ENCODE measurements around the gene CAMKV. TPM values are rescaled to one million over a fixed set of nuclear protein-coding genes. Genes with fewer than 3 reads are reported as not detected.

CAMKV gene
- polyA plus RNA-seq, 2 donors, result 0.01 TPM; not detected in 1

DNA sequence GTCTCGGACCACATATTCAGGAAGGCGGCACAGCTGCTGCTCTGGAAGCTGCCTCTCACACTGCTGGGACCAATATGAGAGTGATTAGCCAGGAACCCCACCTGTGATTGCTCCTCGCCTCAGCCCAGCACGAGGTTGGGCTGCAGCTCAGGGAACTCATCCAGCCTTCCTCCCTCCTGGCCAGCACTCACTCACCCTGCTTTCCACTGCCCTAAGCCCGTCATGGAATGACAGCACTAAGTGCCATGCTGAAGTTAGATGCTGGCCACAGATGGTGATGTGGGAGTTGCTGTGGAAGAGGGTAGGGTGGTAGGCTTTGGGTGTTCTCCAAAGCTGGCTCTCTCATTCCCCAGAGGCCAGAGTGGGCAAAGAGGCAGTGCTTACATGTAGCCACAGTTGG is 26.6 kb upstream of the CAMKV start:
- Histone ChIP-seq H3K27me3 (ENCODE audit: control insufficient read depth in 1 of 2, insufficient read depth in 2 of 2, low read length in 2 of 2) (no peaks in the 10 kb centered on the region), H3K4me1 (ENCODE audit: control insufficient read depth in 2 of 2, insufficient read depth in 2 of 2, low read length in 1 of 2) (peaks cover 0 to 19% of the 10 kb centered on the region in 2 donors), H3K4me3 (ENCODE audit: low read depth in 1 of 2, low read length in 2 of 2) (no peak overlapping the region), H3K27ac (ENCODE audit: low read depth in 2 of 2, low read length in 1 of 2) (no peak overlapping the region), H3K36me3 (ENCODE audit: control insufficient read depth in 2 of 2, insufficient read depth in 2 of 2, low read length in 1 of 2) (peaks cover 0 to 20% of the 10 kb centered on the region in 2 donors), H3K9me3 (ENCODE audit: control insufficient read depth in 2 of 2, insufficient read depth in 1 of 2, low read depth in 1 of 2, low read length in 1 of 2) (no peaks in the 10 kb centered on the region)
- 77 to 89% methylated on average over 5 of the region's 5 CpGs for WGBS, 2 donors

DNA sequence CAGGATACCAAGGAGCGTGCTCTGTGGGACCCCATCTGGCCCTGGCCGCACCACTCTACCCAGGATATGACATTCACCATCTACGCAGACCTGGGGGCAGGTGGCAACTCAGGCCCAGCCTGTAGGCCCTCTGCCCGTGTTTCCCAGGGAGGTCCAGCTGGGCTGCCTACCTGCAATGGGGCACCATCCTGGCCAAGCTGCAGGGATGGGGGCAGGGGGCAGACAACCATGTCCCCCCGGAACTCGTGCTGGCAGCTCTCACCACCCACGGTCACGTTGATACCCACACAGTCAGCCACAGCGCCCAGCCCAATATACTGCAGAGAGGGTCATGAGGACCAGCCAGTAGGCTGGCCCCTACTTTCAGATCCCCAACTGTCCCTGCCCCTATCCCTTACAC is 26.1 kb upstream of the CAMKV start:
- H3K9me3 ChIP-seq (ENCODE audit: control insufficient read depth in 2 of 2, insufficient read depth in 1 of 2, low read depth in 1 of 2, low read length in 1 of 2), result no peaks in the 10 kb centered on the region
- 95% methylated on average over 9 of the region's 9 CpGs for WGBS, 2 donors
- H3K36me3 ChIP-seq (ENCODE audit: control insufficient read depth in 2 of 2, insufficient read depth in 2 of 2, low read length in 1 of 2), result peaks cover 0 to 23% of the 10 kb centered on the region in 2 donors
- no peak overlapping the region for H3K4me3 ChIP-seq (ENCODE audit: low read depth in 1 of 2, low read length in 2 of 2)
- H3K27me3 ChIP-seq (ENCODE audit: control insufficient read depth in 1 of 2, insufficient read depth in 2 of 2, low read length in 2 of 2), result no peaks in the 10 kb centered on the region
- H3K4me1 ChIP-seq (ENCODE audit: control insufficient read depth in 2 of 2, insufficient read depth in 2 of 2, low read length in 1 of 2), result peaks cover 0 to 13% of the 10 kb centered on the region in 2 donors
- H3K27ac ChIP-seq (ENCODE audit: low read depth in 2 of 2, low read length in 1 of 2), result no peak overlapping the region

DNA sequence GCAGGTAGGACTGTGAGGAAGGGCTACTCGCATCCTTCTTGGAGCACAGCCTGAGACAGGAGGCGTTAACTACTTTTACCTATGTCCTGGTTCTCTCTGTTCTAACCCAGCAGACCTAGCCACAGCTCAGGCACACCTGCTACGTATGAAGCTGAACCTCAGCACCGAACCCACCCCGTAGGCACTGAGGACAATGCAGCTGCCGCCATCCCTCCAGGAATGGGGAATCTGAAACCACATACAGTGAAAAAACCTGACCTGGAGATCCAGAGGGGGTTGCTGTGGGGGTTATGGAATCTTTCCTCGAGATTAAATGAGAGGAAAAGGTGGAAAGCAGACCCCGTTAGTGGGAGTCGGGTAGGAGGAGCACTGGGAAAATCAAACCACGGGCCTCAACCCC is 19.6 kb upstream of the CAMKV start:
- H3K36me3 ChIP-seq (ENCODE audit: control insufficient read depth in 2 of 2, insufficient read depth in 2 of 2, low read length in 1 of 2), result peaks cover 0 to 6% of the 10 kb centered on the region in 2 donors
- no peaks in the 10 kb centered on the region for H3K9me3 ChIP-seq (ENCODE audit: control insufficient read depth in 2 of 2, insufficient read depth in 1 of 2, low read depth in 1 of 2, low read length in 1 of 2)
- H3K4me1 ChIP-seq (ENCODE audit: control insufficient read depth in 2 of 2, insufficient read depth in 2 of 2, low read length in 1 of 2), result no peaks in the 10 kb centered on the region
- WGBS, 2 donors, result 81 to 83% methylated on average over 10 of the region's 10 CpGs
- no peak overlapping the region for H3K4me3 ChIP-seq (ENCODE audit: low read depth in 1 of 2, low read length in 2 of 2)
- H3K27me3 ChIP-seq (ENCODE audit: control insufficient read depth in 1 of 2, insufficient read depth in 2 of 2, low read length in 2 of 2), result no peaks in the 10 kb centered on the region
- H3K27ac ChIP-seq (ENCODE audit: low read depth in 2 of 2, low read length in 1 of 2), result no peak overlapping the region

DNA sequence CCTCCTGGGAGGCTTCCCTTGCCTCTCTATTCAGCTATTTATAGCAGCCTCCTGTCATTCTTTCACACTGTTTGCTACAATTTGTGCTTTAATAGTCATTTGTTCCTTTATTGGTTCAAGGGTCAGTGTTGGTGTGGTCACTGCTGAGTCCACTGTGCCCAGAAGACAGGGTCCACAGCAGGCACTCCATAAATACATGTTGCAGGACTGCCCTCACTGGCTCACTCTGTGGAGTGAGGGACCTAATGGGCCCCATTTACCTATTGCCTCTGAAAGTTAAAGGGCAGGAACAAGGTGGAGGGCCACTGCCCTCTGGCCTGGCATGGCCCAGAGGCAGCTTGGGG is 17.2 kb upstream of the CAMKV start:
- Histone ChIP-seq H3K9me3 (ENCODE audit: control insufficient read depth in 2 of 2, insufficient read depth in 1 of 2, low read depth in 1 of 2, low read length in 1 of 2) (no peaks in the 10 kb centered on the region), H3K36me3 (ENCODE audit: control insufficient read depth in 2 of 2, insufficient read depth in 2 of 2, low read length in 1 of 2) (peaks cover 0 to 6% of the 10 kb centered on the region in 2 donors), H3K4me3 (ENCODE audit: low read depth in 1 of 2, low read length in 2 of 2) (no peak overlapping the region), H3K4me1 (ENCODE audit: control insufficient read depth in 2 of 2, insufficient read depth in 2 of 2, low read length in 1 of 2) (no peaks in the 10 kb centered on the region), H3K27me3 (ENCODE audit: control insufficient read depth in 1 of 2, insufficient read depth in 2 of 2, low read length in 2 of 2) (no peaks in the 10 kb centered on the region), H3K27ac (ENCODE audit: low read depth in 2 of 2, low read length in 1 of 2) (no peak overlapping the region)

DNA sequence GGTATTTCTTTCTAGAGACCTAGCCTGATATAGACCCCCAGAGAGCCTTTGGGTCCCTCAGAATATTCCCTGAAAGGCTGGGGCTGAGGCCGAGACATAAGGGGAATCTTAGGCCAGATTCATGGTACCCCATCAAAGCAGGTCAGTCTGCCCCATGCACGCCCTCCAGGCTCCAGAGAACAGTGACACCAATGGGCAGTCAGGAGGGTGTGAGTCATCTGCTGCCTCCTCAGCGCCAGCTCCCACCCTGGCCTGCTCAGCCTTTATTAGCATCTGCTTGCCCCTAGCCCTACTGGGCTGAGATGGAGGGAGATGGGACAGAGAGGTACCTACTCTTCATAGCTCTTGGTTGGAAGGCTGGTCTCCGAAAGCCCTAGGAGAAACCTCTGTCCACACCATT is 14.3 kb upstream of the CAMKV start:
- Histone ChIP-seq H3K36me3 (ENCODE audit: control insufficient read depth in 2 of 2, insufficient read depth in 2 of 2, low read length in 1 of 2) (no peaks in the 10 kb centered on the region), H3K27me3 (ENCODE audit: control insufficient read depth in 1 of 2, insufficient read depth in 2 of 2, low read length in 2 of 2) (no peaks in the 10 kb centered on the region), H3K27ac (ENCODE audit: low read depth in 2 of 2, low read length in 1 of 2) (no peak overlapping the region), H3K4me3 (ENCODE audit: low read depth in 1 of 2, low read length in 2 of 2) (no peak overlapping the region), H3K9me3 (ENCODE audit: control insufficient read depth in 2 of 2, insufficient read depth in 1 of 2, low read depth in 1 of 2, low read length in 1 of 2) (no peaks in the 10 kb centered on the region), H3K4me1 (ENCODE audit: control insufficient read depth in 2 of 2, insufficient read depth in 2 of 2, low read length in 1 of 2) (peaks cover 0 to 6% of the 10 kb centered on the region in 2 donors)
- WGBS, 2 donors, result 84 to 90% methylated on average over 4 of the region's 4 CpGs

DNA sequence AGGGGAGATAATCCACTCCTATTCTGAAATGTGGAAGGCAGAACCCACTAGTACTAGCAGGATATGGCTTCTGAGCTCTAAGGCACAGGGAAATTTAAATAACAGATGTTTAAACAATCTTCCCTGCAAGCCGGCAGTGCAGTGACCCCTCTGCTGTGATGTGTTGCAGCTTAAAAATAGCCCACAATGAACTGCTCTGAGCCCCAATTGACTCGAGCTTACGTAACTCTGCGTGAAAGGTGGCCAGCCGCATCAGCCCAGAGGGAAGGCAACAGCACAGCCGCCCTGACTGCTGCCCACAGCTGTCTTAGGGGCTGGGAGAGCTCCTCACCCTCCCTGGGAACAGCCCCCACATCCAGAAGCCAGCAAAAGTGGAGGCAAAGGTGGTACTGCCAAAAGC is 12.5 kb upstream of the CAMKV start:
- Histone ChIP-seq H3K27me3 (ENCODE audit: control insufficient read depth in 1 of 2, insufficient read depth in 2 of 2, low read length in 2 of 2) (no peaks in the 10 kb centered on the region), H3K27ac (ENCODE audit: low read depth in 2 of 2, low read length in 1 of 2) (no peak overlapping the region), H3K9me3 (ENCODE audit: control insufficient read depth in 2 of 2, insufficient read depth in 1 of 2, low read depth in 1 of 2, low read length in 1 of 2) (no peaks in the 10 kb centered on the region), H3K36me3 (ENCODE audit: control insufficient read depth in 2 of 2, insufficient read depth in 2 of 2, low read length in 1 of 2) (no peaks in the 10 kb centered on the region), H3K4me3 (ENCODE audit: low read depth in 1 of 2, low read length in 2 of 2) (no peak overlapping the region), H3K4me1 (ENCODE audit: control insufficient read depth in 2 of 2, insufficient read depth in 2 of 2, low read length in 1 of 2) (peaks cover 0 to 6% of the 10 kb centered on the region in 2 donors)
- WGBS, 2 donors, result 25 to 47% methylated on average over 6 of the region's 6 CpGs

DNA sequence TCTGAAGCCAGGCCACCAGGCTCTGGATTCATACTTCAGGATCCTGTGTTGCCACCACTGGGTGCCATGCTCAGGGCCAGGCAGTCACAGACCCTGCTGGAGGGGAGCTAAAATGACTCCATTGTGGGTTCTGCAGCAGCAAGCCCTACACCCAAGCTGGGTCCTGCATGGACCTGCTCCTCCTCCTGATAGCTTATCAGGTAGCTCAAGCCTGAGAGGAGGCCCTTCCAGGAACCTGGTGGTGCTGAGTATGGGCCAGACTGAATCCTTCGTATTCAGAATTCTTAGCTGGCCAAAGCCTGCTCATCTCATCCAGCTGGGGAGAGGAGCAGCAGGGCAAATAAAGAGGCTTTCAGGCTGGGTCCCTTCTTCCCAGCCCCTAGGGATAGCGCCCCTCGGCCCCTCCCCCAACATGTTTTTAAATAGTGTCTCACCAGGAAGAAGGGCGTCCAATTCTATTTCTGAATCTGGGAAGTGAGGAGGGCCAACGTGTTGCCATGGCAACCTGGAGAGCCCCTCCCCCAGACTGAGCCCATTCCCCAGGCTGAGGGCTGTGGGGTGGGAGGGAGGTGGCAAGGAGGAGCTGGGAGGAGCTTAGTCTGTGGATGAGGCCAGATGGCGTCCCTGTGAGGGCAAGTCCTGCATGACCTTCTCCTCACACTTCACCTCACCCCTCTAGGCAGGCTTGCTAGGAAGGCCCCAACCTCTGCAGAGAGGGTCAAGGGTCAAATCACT is 11.0 kb upstream of the CAMKV start:
- Histone ChIP-seq H3K27me3 (ENCODE audit: control insufficient read depth in 1 of 2, insufficient read depth in 2 of 2, low read length in 2 of 2) (no peaks in the 10 kb centered on the region), H3K4me1 (ENCODE audit: control insufficient read depth in 2 of 2, insufficient read depth in 2 of 2, low read length in 1 of 2) (peaks cover 0 to 6% of the 10 kb centered on the region in 2 donors), H3K27ac (ENCODE audit: low read depth in 2 of 2, low read length in 1 of 2) (no peak overlapping the region), H3K9me3 (ENCODE audit: control insufficient read depth in 2 of 2, insufficient read depth in 1 of 2, low read depth in 1 of 2, low read length in 1 of 2) (no peaks in the 10 kb centered on the region), H3K36me3 (ENCODE audit: control insufficient read depth in 2 of 2, insufficient read depth in 2 of 2, low read length in 1 of 2) (no peaks in the 10 kb centered on the region), H3K4me3 (ENCODE audit: low read depth in 1 of 2, low read length in 2 of 2) (no peak overlapping the region)
- WGBS, 2 donors, result 40 to 42% methylated on average over 6 of the region's 6 CpGs

DNA sequence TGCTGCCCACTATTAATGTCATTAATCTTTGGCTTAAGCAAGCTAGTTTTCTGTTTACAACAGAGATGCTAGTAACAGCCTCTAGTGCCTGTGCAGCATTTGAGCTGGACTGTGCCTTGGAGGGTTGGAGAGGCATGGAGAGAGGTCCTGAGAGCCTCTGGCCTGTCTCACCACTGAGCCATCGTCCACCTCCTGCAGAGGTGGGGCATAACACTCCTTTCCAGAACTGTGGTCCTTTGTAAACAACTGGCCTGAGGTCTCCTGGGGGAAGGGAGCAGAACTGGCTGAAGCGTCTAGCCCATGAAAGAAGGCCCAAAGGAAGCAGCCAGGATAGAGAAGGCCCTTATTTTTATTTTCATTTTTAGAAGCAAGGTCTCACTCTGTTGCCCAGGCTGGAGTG is 10.0 kb upstream of the CAMKV start:
- H3K4me3 ChIP-seq (ENCODE audit: low read depth in 1 of 2, low read length in 2 of 2), result no peak overlapping the region
- no peaks in the 10 kb centered on the region for H3K36me3 ChIP-seq (ENCODE audit: control insufficient read depth in 2 of 2, insufficient read depth in 2 of 2, low read length in 1 of 2)
- WGBS, 2 donors, result 54 to 69% methylated on average over 2 of the region's 2 CpGs
- H3K4me1 ChIP-seq (ENCODE audit: control insufficient read depth in 2 of 2, insufficient read depth in 2 of 2, low read length in 1 of 2), result peaks cover 0 to 6% of the 10 kb centered on the region in 2 donors
- no peaks in the 10 kb centered on the region for H3K9me3 ChIP-seq (ENCODE audit: control insufficient read depth in 2 of 2, insufficient read depth in 1 of 2, low read depth in 1 of 2, low read length in 1 of 2)
- H3K27ac ChIP-seq (ENCODE audit: low read depth in 2 of 2, low read length in 1 of 2), result no peak overlapping the region
- H3K27me3 ChIP-seq (ENCODE audit: control insufficient read depth in 1 of 2, insufficient read depth in 2 of 2, low read length in 2 of 2), result no peaks in the 10 kb centered on the region

DNA sequence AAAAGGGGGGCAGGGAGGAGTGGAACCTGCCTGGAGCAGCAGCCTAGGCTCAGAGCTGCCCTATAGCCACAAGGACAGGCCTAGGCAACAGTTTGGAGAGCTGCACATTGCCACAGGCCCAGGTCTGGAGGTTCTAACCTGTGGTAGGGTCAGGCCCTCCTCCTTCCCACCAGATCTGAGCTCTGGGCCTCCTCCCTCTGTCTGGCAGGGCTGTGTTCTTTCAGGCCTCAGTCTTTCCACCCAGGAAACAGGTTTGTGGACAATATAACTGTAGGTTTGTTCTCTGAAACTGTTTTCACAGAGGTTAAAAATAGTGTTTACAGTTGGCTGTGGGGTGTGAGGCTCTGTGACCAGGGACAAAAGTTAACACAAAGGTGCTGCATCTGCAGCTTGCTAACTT is 9.0 kb upstream of the CAMKV start:
- Histone ChIP-seq H3K4me1 (ENCODE audit: control insufficient read depth in 2 of 2, insufficient read depth in 2 of 2, low read length in 1 of 2) (peaks cover 0 to 6% of the 10 kb centered on the region in 2 donors), H3K36me3 (ENCODE audit: control insufficient read depth in 2 of 2, insufficient read depth in 2 of 2, low read length in 1 of 2) (no peaks in the 10 kb centered on the region), H3K27me3 (ENCODE audit: control insufficient read depth in 1 of 2, insufficient read depth in 2 of 2, low read length in 2 of 2) (no peaks in the 10 kb centered on the region), H3K27ac (ENCODE audit: low read depth in 2 of 2, low read length in 1 of 2) (no peak overlapping the region), H3K4me3 (ENCODE audit: low read depth in 1 of 2, low read length in 2 of 2) (no peak overlapping the region), H3K9me3 (ENCODE audit: control insufficient read depth in 2 of 2, insufficient read depth in 1 of 2, low read depth in 1 of 2, low read length in 1 of 2) (no peaks in the 10 kb centered on the region)

DNA sequence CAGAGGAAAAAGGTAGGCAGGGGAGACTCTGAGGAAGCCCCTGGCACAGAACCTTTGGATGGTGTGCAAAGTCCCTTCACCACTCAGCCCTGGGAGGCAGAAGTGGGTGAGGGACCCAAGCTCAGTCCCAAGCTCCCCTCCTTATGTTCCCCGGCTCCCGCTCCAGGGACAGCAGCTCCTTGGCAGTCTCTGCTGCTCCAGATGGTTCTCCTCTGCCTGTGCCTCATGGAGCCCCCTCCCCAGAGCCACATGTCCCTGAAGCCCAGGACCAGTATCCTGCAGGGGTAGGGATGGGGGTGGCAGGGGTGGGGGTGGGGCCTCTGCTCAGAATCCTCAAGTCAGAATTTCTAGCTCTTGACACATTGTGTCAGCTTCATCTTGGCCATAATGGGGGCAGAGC is 8.0 kb upstream of the CAMKV start:
- peaks cover 0 to 6% of the 10 kb centered on the region in 2 donors for H3K4me1 ChIP-seq (ENCODE audit: control insufficient read depth in 2 of 2, insufficient read depth in 2 of 2, low read length in 1 of 2)

More for the DNA sequence above, 8.0 kb upstream of the CAMKV start:
- Histone ChIP-seq H3K27ac (ENCODE audit: low read depth in 2 of 2, low read length in 1 of 2) (no peak overlapping the region), H3K27me3 (ENCODE audit: control insufficient read depth in 1 of 2, insufficient read depth in 2 of 2, low read length in 2 of 2) (no peaks in the 10 kb centered on the region), H3K36me3 (ENCODE audit: control insufficient read depth in 2 of 2, insufficient read depth in 2 of 2, low read length in 1 of 2) (no peaks in the 10 kb centered on the region), H3K9me3 (ENCODE audit: control insufficient read depth in 2 of 2, insufficient read depth in 1 of 2, low read depth in 1 of 2, low read length in 1 of 2) (no peaks in the 10 kb centered on the region), H3K4me3 (ENCODE audit: low read depth in 1 of 2, low read length in 2 of 2) (no peak overlapping the region)
- 79% methylated on average over 2 of the region's 2 CpGs; no CpG with 5 or more reads in 1 of the 2 donors for WGBS, 2 donors

All from esophagus (tissue), 2 donors.